Sigmoid colon (tissue), 4 donors: ENCODE data around the gene ADARB2.

ENCODE experiments used
- EP300 ChIP-seq, 4 donors: sonication (generic); formaldehyde crosslinking; IDR thresholded peaks; one replicate each; pipeline ENCODE4 v1.6.1; 2017; ENCODE audit warnings: antibody characterized with exemption in 4 of 4
- POLR2A ChIP-seq, 2 donors: fragments of 450-650 bp; IDR thresholded peaks; one replicate each; pipeline ENCODE4 v1.6.1; 2016; ENCODE audit warnings: antibody characterized with exemption in 2 of 2, mild to moderate bottlenecking in 2 of 2, moderate library complexity in 2 of 2
- POLR2AphosphoS5 ChIP-seq, 4 donors: sonication (generic); formaldehyde crosslinking; IDR thresholded peaks; one replicate each; pipeline ENCODE4 v1.6.1; 2017; ENCODE audit warnings: antibody characterized with exemption in 4 of 4
- TF ChIP-seq, protein P1 (sequence below), 4 experiments: fragments of 450-650 bp in 3 of 4; fragments of 200-600 bp in 1 of 4; IDR thresholded peaks; one replicate each; pipeline ENCODE4 v1.5.1; 2016 to 2019; ENCODE audit warnings: antibody characterized with exemption in 4 of 4, mild to moderate bottlenecking in 3 of 4, moderate library complexity in 2 of 4

- TF ChIP-seq, protein P1, sequence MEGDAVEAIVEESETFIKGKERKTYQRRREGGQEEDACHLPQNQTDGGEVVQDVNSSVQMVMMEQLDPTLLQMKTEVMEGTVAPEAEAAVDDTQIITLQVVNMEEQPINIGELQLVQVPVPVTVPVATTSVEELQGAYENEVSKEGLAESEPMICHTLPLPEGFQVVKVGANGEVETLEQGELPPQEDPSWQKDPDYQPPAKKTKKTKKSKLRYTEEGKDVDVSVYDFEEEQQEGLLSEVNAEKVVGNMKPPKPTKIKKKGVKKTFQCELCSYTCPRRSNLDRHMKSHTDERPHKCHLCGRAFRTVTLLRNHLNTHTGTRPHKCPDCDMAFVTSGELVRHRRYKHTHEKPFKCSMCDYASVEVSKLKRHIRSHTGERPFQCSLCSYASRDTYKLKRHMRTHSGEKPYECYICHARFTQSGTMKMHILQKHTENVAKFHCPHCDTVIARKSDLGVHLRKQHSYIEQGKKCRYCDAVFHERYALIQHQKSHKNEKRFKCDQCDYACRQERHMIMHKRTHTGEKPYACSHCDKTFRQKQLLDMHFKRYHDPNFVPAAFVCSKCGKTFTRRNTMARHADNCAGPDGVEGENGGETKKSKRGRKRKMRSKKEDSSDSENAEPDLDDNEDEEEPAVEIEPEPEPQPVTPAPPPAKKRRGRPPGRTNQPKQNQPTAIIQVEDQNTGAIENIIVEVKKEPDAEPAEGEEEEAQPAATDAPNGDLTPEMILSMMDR (IDR thresholded peaks at IDR 0.05) = no peak
- TF ChIP-seq POLR2A (IDR thresholded peaks at IDR 0.05) (no peak), EP300 (IDR thresholded peaks at IDR 0.05) (no peak), POLR2AphosphoS5 (IDR thresholded peaks at IDR 0.05) (no peak)
Observed at GRCh38 chr10:1747590-1748157, 10.3 kb upstream of the ADARB2 start.
